Measurements from ENCODE around the gene SPDYE4. TPM values are rescaled to one million over a fixed set of nuclear protein-coding genes. Genes with fewer than 3 reads are reported as not detected.

SPDYE4 gene
- total and polyA plus RNA-seq, 2 donors from 2014 or later, result not detected

- FAIRE-seq (no peak), DNase-seq (no peak)
- no peak for TF ChIP-seq CTCF (IDR thresholded peaks at IDR 0.05; ENCODE audit: borderline replicate concordance, extremely low read depth, insufficient read depth)
- Histone ChIP-seq H3K4me1 (ENCODE audit: control insufficient read depth in 2 of 3, insufficient read depth in 2 of 3, low read depth in 1 of 3, low read length in 3 of 3) (no peaks in the 10 kb centered on the region), H3K27ac (ENCODE audit: low read depth in 2 of 2, low read length in 2 of 2) (no peak overlapping the region), H3K9me3 (ENCODE audit: control insufficient read depth in 2 of 3, insufficient read depth in 1 of 3, low read length in 3 of 3) (no peaks in the 10 kb centered on the region), H3K36me3 (ENCODE audit: control insufficient read depth in 2 of 3, insufficient read depth in 3 of 3, low read length in 3 of 3) (no peaks in the 10 kb centered on the region), H3K9ac (ENCODE audit: low read length in 3 of 3) (no peak overlapping the region), H3K27me3 (ENCODE audit: control insufficient read depth, insufficient read depth, low read length) (no peaks in the 10 kb centered on the region), H3K4me3 (ENCODE audit: low read length in 3 of 3) (no peak overlapping the region)
- intact Hi-C loops (cut with DNase I), result no loop called here
Observed at GRCh38 chr17:8753976-8754440, 4.3 kb downstream of the SPDYE4 start.

- Histone ChIP-seq H3K27me3 (ENCODE audit: control insufficient read depth, insufficient read depth, low read length) (no peaks in the 10 kb centered on the region), H3K4me3 (ENCODE audit: low read length in 3 of 3) (no peak overlapping the region), H3K4me1 (ENCODE audit: control insufficient read depth in 2 of 3, insufficient read depth in 2 of 3, low read depth in 1 of 3, low read length in 3 of 3) (no peaks in the 10 kb centered on the region), H3K9me3 (ENCODE audit: control insufficient read depth in 2 of 3, insufficient read depth in 1 of 3, low read length in 3 of 3) (no peaks in the 10 kb centered on the region), H3K9ac (ENCODE audit: low read length in 3 of 3) (no peak overlapping the region), H3K27ac (ENCODE audit: low read depth in 2 of 2, low read length in 2 of 2) (no peak overlapping the region), H3K36me3 (ENCODE audit: control insufficient read depth in 2 of 3, insufficient read depth in 3 of 3, low read length in 3 of 3) (no peaks in the 10 kb centered on the region)
- DNase-seq (no peak), FAIRE-seq (no peak)
- intact Hi-C loops (cut with DNase I), result no loop called here
- no peak for TF ChIP-seq CTCF (IDR thresholded peaks at IDR 0.05; ENCODE audit: borderline replicate concordance, extremely low read depth, insufficient read depth)
Observed at GRCh38 chr17:8753136-8753975, 5.0 kb downstream of the SPDYE4 start.

- no peak overlapping the region for H3K9ac ChIP-seq (ENCODE audit: low read length in 3 of 3)
- peak in 3 of 5 donors; percentile 48 to 74 (median 67) for DNase-seq
- H3K27ac ChIP-seq (ENCODE audit: low read depth in 2 of 2, low read length in 2 of 2), result no peak overlapping the region
- H3K4me1 ChIP-seq (ENCODE audit: control insufficient read depth in 2 of 3, insufficient read depth in 2 of 3, low read depth in 1 of 3, low read length in 3 of 3), result peaks cover 0 to 5% (median 5%) of the 10 kb centered on the region in 3 donors
- no peaks in the 10 kb centered on the region for H3K9me3 ChIP-seq (ENCODE audit: control insufficient read depth in 2 of 3, insufficient read depth in 1 of 3, low read length in 3 of 3)
- FAIRE-seq, result no peak
- H3K27me3 ChIP-seq (ENCODE audit: control insufficient read depth, insufficient read depth, low read length), result no peaks in the 10 kb centered on the region
- H3K4me3 ChIP-seq (ENCODE audit: low read length in 3 of 3), result no peak overlapping the region
- intact Hi-C loops (cut with DNase I), result no loop called here
- TF ChIP-seq CTCF (IDR thresholded peaks at IDR 0.05; ENCODE audit: borderline replicate concordance, extremely low read depth, insufficient read depth), result no peak
- H3K36me3 ChIP-seq (ENCODE audit: control insufficient read depth in 2 of 3, insufficient read depth in 3 of 3, low read length in 3 of 3), result no peaks in the 10 kb centered on the region
Observed at GRCh38 chr17:8749616-8750015, 8.7 kb downstream of the SPDYE4 start.

Data from kidney (tissue), 14 donors.